ENCODE results near the gene AKNAD1. TPM values are rescaled to one million over a fixed set of nuclear protein-coding genes. Genes with fewer than 3 reads are reported as not detected.

The AKNAD1 gene
- total and polyA plus RNA-seq, 7 donors: 0.28 to 2.4 (median 1.5) TPM; not detected in 3

- WGBS, 2 donors: 73 to 89% methylated on average over 6 of the region's 6 CpGs
- intact Hi-C loops (cut with DNase I): no loop called here
Measured at GRCh38 chr1:108861566-108861965, 4.7 kb upstream of the AKNAD1 start.

GRCh38 chr1:108860190-108860907 lies 3.5 kb upstream of the AKNAD1 start:
- TF ChIP-seq EP300 (IDR thresholded peaks at IDR 0.05) (no peak), POLR2A (IDR thresholded peaks at IDR 0.05) (no peak), POLR2AphosphoS5 (IDR thresholded peaks at IDR 0.05) (no peak), CTCF (IDR thresholded peaks at IDR 0.05) (no peak)
- Histone ChIP-seq H3K4me1 (no peaks in the 10 kb centered on the region), H3K9me3 (no peaks in the 10 kb centered on the region), H3K27me3 (no peaks in the 10 kb centered on the region), H3K27ac (no peak overlapping the region), H3K4me3 (no peak overlapping the region), H3K36me3 (no peaks in the 10 kb centered on the region)
- DNase-seq: no peak
- intact Hi-C loops (cut with DNase I): no loop called here
- WGBS, 2 donors: 94 to 95% methylated on average over 9 of the region's 9 CpGs

More at GRCh38 chr1:108861566-108861965, 4.7 kb upstream of the AKNAD1 start:
- no peaks in the 10 kb centered on the region for H3K9me3 ChIP-seq
- no peaks in the 10 kb centered on the region for H3K27me3 ChIP-seq
- H3K4me3 ChIP-seq: no peak overlapping the region
- H3K4me1 ChIP-seq: no peaks in the 10 kb centered on the region
- no peaks in the 10 kb centered on the region for H3K36me3 ChIP-seq
- H3K27ac ChIP-seq: no peak overlapping the region
- no peak for TF ChIP-seq EP300 (IDR thresholded peaks at IDR 0.05)
- TF ChIP-seq POLR2AphosphoS5 (IDR thresholded peaks at IDR 0.05): no peak
- TF ChIP-seq POLR2A (IDR thresholded peaks at IDR 0.05): no peak
- no peak for DNase-seq

- WGBS, 2 donors: 70 to 86% methylated on average over 6 of the region's 6 CpGs
- Histone ChIP-seq H3K36me3 (no peaks in the 10 kb centered on the region), H3K4me3 (no peak overlapping the region), H3K27me3 (no peaks in the 10 kb centered on the region), H3K4me1 (peaks cover 0 to 15% (median 14%) of the 10 kb centered on the region in 4 donors), H3K9me3 (no peaks in the 10 kb centered on the region), H3K27ac (no peak overlapping the region)
- intact Hi-C loops (cut with DNase I): no loop called here
- no peak for TF ChIP-seq POLR2AphosphoS5 (IDR thresholded peaks at IDR 0.05)
- TF ChIP-seq CTCF (IDR thresholded peaks at IDR 0.05): no peak
- no peak for TF ChIP-seq EP300 (IDR thresholded peaks at IDR 0.05)
- TF ChIP-seq POLR2A (IDR thresholded peaks at IDR 0.05): no peak
- no peak for DNase-seq
Measured at GRCh38 chr1:108858230-108858950, 1.5 kb upstream of the AKNAD1 start.

- no peak overlapping the region for H3K4me3 ChIP-seq
- no peak for TF ChIP-seq CTCF (IDR thresholded peaks at IDR 0.05)
- TF ChIP-seq EP300 (IDR thresholded peaks at IDR 0.05): no peak
- TF ChIP-seq POLR2AphosphoS5 (IDR thresholded peaks at IDR 0.05): no peak
- TF ChIP-seq POLR2A (IDR thresholded peaks at IDR 0.05): no peak
- H3K36me3 ChIP-seq: no peaks in the 10 kb centered on the region
- no peaks in the 10 kb centered on the region for H3K9me3 ChIP-seq
- H3K27ac ChIP-seq: peak overlapping the region in 3 of 4 donors; percentile 30 to 51 (median 45)
- no peak for DNase-seq
- intact Hi-C loops (cut with DNase I): no loop called here
- H3K4me1 ChIP-seq: peaks cover 0 to 25% (median 16%) of the 10 kb centered on the region in 4 donors
- H3K27me3 ChIP-seq: no peaks in the 10 kb centered on the region
- 63 to 77% methylated on average over 3 of the region's 3 CpGs for WGBS, 2 donors
Measured at GRCh38 chr1:108854221-108855019, 2.5 kb downstream of the AKNAD1 start.

Measured in sigmoid colon (tissue), 7 donors.